NCI-H460 (cell line): ENCODE results near the gene ULK2. TPM values are rescaled to one million over a fixed set of nuclear protein-coding genes. Genes with fewer than 3 reads are reported as not detected.

Experiments used
- DNase-seq: peaks from one replicate; pipeline ENCODE4 v3.0.0-alpha.2; 2016; ENCODE audit warnings: low read depth; ENCODE audit errors: extremely low read depth
- small RNA-seq, 2 experiments: library from RNA; depleted of rRNA; stranded (forward); fragments of <200 nt; gene quantifications; one replicate each; pipeline ENCODE3, GENCODE V24; 2014
- total RNA-seq: library from RNA; depleted of rRNA; stranded (reverse); fragments of >200 nt; shearing (Covaris generic); gene quantifications from 2 replicates; pipeline ENCODE4 v1.2.3, GENCODE V29; 2014; rRNA removed

The ULK2 gene
- total RNA-seq, 1 experiment from 2014 or later, result 31.8 TPM

- DNase-seq, result no peak
Observed at GRCh38 chr17:19731626-19732025, 136.1 kb downstream of the ULK2 start.

GRCh38 chr17:19730843-19731242 is 136.9 kb downstream of the ULK2 start:
- DNase-seq, result no peak

- DNase-seq, result no peak
Observed at GRCh38 chr17:19729900-19730299, 137.8 kb downstream of the ULK2 start.

- no peak for DNase-seq
Observed at GRCh38 chr17:19728084-19728495, 139.6 kb downstream of the ULK2 start.

GRCh38 chr17:19727501-19728078 is 140.1 kb downstream of the ULK2 start:
- no peak for DNase-seq

GRCh38 chr17:19726631-19727376 is 140.9 kb downstream of the ULK2 start:
- DNase-seq, result no peak

GRCh38 chr17:19725486-19725885 is 142.2 kb downstream of the ULK2 start:
- no peak for DNase-seq

- DNase-seq, result no peak
Observed at GRCh38 chr17:19724501-19725420, 143.0 kb downstream of the ULK2 start.

- DNase-seq, result no peak
Observed at GRCh38 chr17:19723964-19724363, 143.8 kb downstream of the ULK2 start.

Small RNA genes lying within 50 kb of the gene (small RNA-seq; reads per million reads assigned to genes)
- gene AC015726.2, result 0 reads per million in 2 experiments

Other genes with a start within 250 kb of the ULK2 start
- gene ALDH3A2, start 219.2 kb downstream of the ULK2 start, total RNA-seq, result 186 and 191 TPM in 2 replicates
- not detected in 2 replicates for gene SLC47A2, start 151.4 kb downstream of the ULK2 start, total RNA-seq
- gene ALDH3A1, start 119.6 kb downstream of the ULK2 start, total RNA-seq, result 403 and 460 TPM in 2 replicates
- 27.0 and 32.0 TPM in 2 replicates for gene AKAP10, start 109.9 kb upstream of the ULK2 start, total RNA-seq
- 17.7 and 19.0 TPM in 2 replicates for gene SPECC1, start 141.4 kb upstream of the ULK2 start, total RNA-seq